OCI-LY7 (cell line): ENCODE results near the gene WNT7B. TPM values are rescaled to one million over a fixed set of nuclear protein-coding genes. Genes with fewer than 3 reads are reported as not detected.

Source experiments
- BruUV-seq: library from RNA; stranded (reverse); fragments of 400-500 nt; replicated peaks from 2 replicates; lab custom pipeline; 2021; lab: Mats Ljungman, UMichigan
- CTCF ChIA-PET: fragments of 300-600 bp; sonication (Branson Sonifier 250); formaldehyde crosslinking; loops from one replicate; lab custom pipeline; 2022; ENCODE audit warnings: antibody characterized with exemption; ENCODE audit not compliant: unreplicated experiment; lab: Charles Lee
- POLR2A ChIA-PET: fragments of 300-600 bp; sonication (Branson Sonifier 250); formaldehyde crosslinking; loops from one replicate; lab custom pipeline; 2022; ENCODE audit warnings: antibody characterized with exemption; lab: Charles Lee
- DNase-seq: peaks from one replicate; pipeline ENCODE4 v3.0.0-alpha.2; 2015; ENCODE audit warnings: low spot score
- H2AFZ ChIP-seq: fragments of 200-600 bp; sonication (generic), shearing (Covaris generic); 2 replicates; pipeline ENCODE4 v1.6.1; 2014; ENCODE audit warnings: mild to moderate bottlenecking, antibody characterized with exemption, low read length, moderate library complexity
- H3K27ac ChIP-seq: fragments of 200-600 bp; sonication (generic); 2 replicates; pipeline ENCODE4 v1.5.1; 2014; ENCODE audit warnings: mixed run types, low read depth, mild to moderate bottlenecking, moderate library complexity, low read length, inconsistent platforms; ENCODE audit not compliant: poor library complexity, severe bottlenecking
- H3K36me3 ChIP-seq: fragments of 200-600 bp; sonication (generic); 2 replicates; pipeline ENCODE4 v1.6.1; 2014; ENCODE audit warnings: mild to moderate bottlenecking, antibody characterized with exemption, low read length, moderate library complexity, mixed read lengths; ENCODE audit not compliant: insufficient read depth
- H3K4me1 ChIP-seq: fragments of 200-600 bp; sonication (generic); 2 replicates; pipeline ENCODE4 v1.5.1; 2014; ENCODE audit warnings: mild to moderate bottlenecking, low read length; ENCODE audit not compliant: insufficient read depth, poor library complexity, severe bottlenecking
- H3K4me2 ChIP-seq: fragments of 200-600 bp; sonication (generic); 2 replicates; pipeline ENCODE4 v1.6.1; 2014; ENCODE audit warnings: mild to moderate bottlenecking, low read length
- H3K4me3 ChIP-seq: fragments of 200-600 bp; sonication (generic); 2 replicates; pipeline ENCODE4 v1.5.1; 2014; ENCODE audit warnings: mild to moderate bottlenecking, low read depth, low read length; ENCODE audit not compliant: poor library complexity, severe bottlenecking
- H3K79me2 ChIP-seq: fragments of 200-600 bp; sonication (generic); 2 replicates; pipeline ENCODE4 v1.6.1; 2016; ENCODE audit warnings: low read depth, mild to moderate bottlenecking, low read length, moderate library complexity, mixed read lengths; ENCODE audit not compliant: insufficient read depth
- H3K9me2 ChIP-seq: fragments of 200-600 bp; sonication (generic); 2 replicates; pipeline ENCODE4 v1.6.1; 2016; ENCODE audit warnings: mild to moderate bottlenecking, low read length, mixed read lengths; ENCODE audit not compliant: insufficient read depth
- H3K9me3 ChIP-seq: fragments of 200-600 bp; sonication (generic); 2 replicates; pipeline ENCODE4 v1.6.1; 2014; ENCODE audit warnings: mild to moderate bottlenecking, mixed run types, low read length, mixed read lengths
- H4K20me1 ChIP-seq: fragments of 200-600 bp; sonication (generic); 2 replicates; pipeline ENCODE4 v1.6.1; 2014; ENCODE audit warnings: mild to moderate bottlenecking, antibody characterized with exemption, low read length, moderate library complexity, mixed read lengths; ENCODE audit not compliant: insufficient read depth
- EZH2phosphoT487 ChIP-seq: fragments of 200-600 bp; sonication (generic); IDR thresholded peaks from 2 replicates; pipeline ENCODE4 v1.6.1; 2018; ENCODE audit warnings: low read depth, borderline replicate concordance, mild to moderate bottlenecking, mixed run types, antibody characterized with exemption, low read length, moderate library complexity, mixed read lengths
- intact Hi-C: fragments of 100-400 bp; cut with micrococcal nuclease; formaldehyde crosslinking; loops from one replicate; pipeline ENCODE4 v1.10.0; 2022; ENCODE audit not compliant: unreplicated experiment
- total RNA-seq, 2 experiments: library from RNA; depleted of rRNA in 1 of 2; stranded (reverse); fragments of >200 nt in 1 of 2; shearing (Covaris generic) in 1 of 2; gene quantifications; 2 replicates each; pipeline ENCODE4 v1.2.3, GENCODE V29; 2014 to 2022
- TF ChIP-seq, protein P1 (sequence below): fragments of 200-600 bp; sonication (generic); conservative IDR thresholded peaks from 2 replicates; pipeline ENCODE4 v1.5.1; 2014; ENCODE audit warnings: mild to moderate bottlenecking, antibody characterized with exemption, low read length, moderate library complexity, mixed read lengths

Gene WNT7B
- total RNA-seq, 2 experiments from 2014 or later: not detected

DNA sequence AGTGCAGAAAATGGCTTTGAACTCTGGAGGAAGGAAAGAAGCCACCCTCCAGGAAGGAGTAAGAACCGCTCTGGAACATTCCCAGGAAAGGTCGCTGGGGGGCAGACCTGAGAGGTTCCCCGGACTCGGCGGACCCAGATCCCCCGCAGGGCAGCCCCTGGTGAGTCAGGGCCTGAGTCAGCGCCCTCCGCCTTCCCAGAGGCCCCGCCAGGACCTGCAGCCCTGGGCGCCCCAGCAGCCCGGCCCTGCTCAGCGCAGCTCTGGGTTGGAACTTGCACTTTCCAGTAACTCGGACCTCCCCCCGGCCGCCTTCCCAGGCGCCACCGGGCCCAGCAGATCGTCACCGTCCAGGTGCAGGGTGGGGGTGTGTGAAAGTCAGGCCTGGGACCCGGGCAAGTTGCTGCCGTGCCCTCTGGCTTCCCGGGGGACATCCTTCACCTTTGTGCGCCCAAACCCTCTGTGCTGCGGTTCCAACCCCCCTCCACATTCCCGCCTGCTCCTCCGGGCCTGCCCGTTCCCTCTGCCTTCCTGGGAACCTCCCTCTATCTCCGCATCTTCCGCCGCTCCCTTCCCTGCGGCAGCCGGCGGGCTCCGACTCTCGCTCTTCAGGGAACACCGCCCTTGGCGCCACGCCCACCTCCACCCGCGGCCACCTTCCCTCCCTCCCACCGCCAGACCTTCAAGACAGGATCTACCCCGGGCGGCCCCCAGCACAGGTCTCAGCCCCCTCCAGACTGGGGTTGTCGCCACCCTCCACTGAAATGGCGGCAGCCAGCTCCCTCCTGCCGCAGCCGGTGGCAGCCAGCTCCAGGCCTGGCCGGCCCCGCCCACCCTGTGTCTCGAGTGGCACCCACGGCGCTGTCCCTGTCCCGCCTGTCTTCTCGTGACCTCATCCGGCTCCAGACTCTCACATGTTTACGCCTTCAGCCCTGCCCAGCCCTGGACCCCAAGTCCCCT, 36.8 kb upstream of the WNT7B start:
- peaks cover 4% of the 10 kb centered on the region; the same call in 1 of the 2 replicates for H3K9me3 ChIP-seq
- TF ChIP-seq, protein P1, sequence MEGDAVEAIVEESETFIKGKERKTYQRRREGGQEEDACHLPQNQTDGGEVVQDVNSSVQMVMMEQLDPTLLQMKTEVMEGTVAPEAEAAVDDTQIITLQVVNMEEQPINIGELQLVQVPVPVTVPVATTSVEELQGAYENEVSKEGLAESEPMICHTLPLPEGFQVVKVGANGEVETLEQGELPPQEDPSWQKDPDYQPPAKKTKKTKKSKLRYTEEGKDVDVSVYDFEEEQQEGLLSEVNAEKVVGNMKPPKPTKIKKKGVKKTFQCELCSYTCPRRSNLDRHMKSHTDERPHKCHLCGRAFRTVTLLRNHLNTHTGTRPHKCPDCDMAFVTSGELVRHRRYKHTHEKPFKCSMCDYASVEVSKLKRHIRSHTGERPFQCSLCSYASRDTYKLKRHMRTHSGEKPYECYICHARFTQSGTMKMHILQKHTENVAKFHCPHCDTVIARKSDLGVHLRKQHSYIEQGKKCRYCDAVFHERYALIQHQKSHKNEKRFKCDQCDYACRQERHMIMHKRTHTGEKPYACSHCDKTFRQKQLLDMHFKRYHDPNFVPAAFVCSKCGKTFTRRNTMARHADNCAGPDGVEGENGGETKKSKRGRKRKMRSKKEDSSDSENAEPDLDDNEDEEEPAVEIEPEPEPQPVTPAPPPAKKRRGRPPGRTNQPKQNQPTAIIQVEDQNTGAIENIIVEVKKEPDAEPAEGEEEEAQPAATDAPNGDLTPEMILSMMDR: peak; percentile 84
- TF ChIP-seq EZH2phosphoT487: no peak
- peaks cover 14% of the 10 kb centered on the region for H3K4me1 ChIP-seq
- no peaks in the 10 kb centered on the region for H3K36me3 ChIP-seq
- DNase-seq: peak; percentile 85
- H2AFZ ChIP-seq: peak overlapping the region; percentile 82
- no peaks in the 10 kb centered on the region for H3K79me2 ChIP-seq
- H4K20me1 ChIP-seq: no peaks in the 10 kb centered on the region
- peak overlapping the region; percentile 78 for H3K4me2 ChIP-seq
- no peak overlapping the region for H3K27ac ChIP-seq
- BruUV-seq: no TSS peak
- intact Hi-C loops: loop anchor here (1.0 to 10.0 kb wide), 3 partner anchors 23 to 103 kb away; no protein-coding TSS in a partner anchor
- H3K9me2 ChIP-seq: no peaks in the 10 kb centered on the region
- ChIA-PET POLR2A (interaction anchor here (0.8 to 1.3 kb wide), 3 partner anchors 23 to 43 kb away, joined by 3 to 6 read pairs (median 5); no protein-coding TSS in a partner anchor), CTCF (interaction anchor here (0.5 to 1.6 kb wide), 3 partner anchors 16 to 103 kb away, joined by 4 to 5 read pairs (median 5); no protein-coding TSS in a partner anchor)
- peak overlapping the region; percentile 68 for H3K4me3 ChIP-seq

DNA sequence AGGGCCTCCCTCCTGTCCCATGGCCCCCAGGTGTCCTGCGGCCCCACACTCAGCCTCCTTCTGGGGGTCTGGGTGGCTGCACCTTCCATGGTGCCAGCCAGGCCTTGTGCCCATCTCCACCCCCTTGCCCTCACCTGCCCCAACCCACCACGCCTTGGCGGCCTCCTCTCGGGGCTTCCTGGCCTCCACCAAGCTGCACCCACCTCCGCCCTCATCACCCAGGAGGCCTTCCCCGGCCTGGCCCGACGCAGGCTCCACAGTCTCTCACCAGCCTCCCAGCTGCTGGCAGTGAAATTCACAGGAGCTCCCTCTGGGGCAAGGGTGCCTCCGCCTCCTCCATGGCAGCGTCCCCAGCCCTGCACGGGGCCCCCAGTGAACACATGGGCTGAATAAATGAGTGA, 35.9 kb upstream of the WNT7B start:
- Histone ChIP-seq H3K79me2 (no peaks in the 10 kb centered on the region), H4K20me1 (no peaks in the 10 kb centered on the region), H3K27ac (no peak overlapping the region), H3K36me3 (no peaks in the 10 kb centered on the region), H2AFZ (peak overlapping the region; percentile 82), H3K4me3 (peak overlapping the region; percentile 68), H3K9me2 (no peaks in the 10 kb centered on the region), H3K4me2 (peak overlapping the region; percentile 78), H3K4me1 (peaks cover 14% of the 10 kb centered on the region), H3K9me3 (peaks cover 4% of the 10 kb centered on the region; the same call in 1 of the 2 replicates)
- no TSS peak for BruUV-seq
- no peak for TF ChIP-seq EZH2phosphoT487
- TF ChIP-seq, protein P1: no peak
- intact Hi-C loops: loop anchor here (1.0 to 10.0 kb wide), 3 partner anchors 23 to 103 kb away; no protein-coding TSS in a partner anchor
- ChIA-PET POLR2A (interaction anchor here (0.8 to 1.3 kb wide), 3 partner anchors 24 to 44 kb away, joined by 3 to 6 read pairs (median 5); no protein-coding TSS in a partner anchor), CTCF (interaction anchor here (1.0 to 1.6 kb wide), 3 partner anchors 15 to 104 kb away, joined by 3 to 5 read pairs (median 4); no protein-coding TSS in a partner anchor)
- DNase-seq: no peak
